BJ (cell line): Measurements from ENCODE around the gene DDOST. TPM values are rescaled to one million over a fixed set of nuclear protein-coding genes. Genes with fewer than 3 reads are reported as not detected.

Source experiments
- CTCF ChIA-PET: fragments of 350-600 bp; formaldehyde crosslinking; extraction: SDS; loops from one replicate; lab custom pipeline; 2021; ENCODE audit warnings: antibody characterized with exemption, inconsistent platforms; lab: Yijun Ruan, JAX
- POLR2A ChIA-PET: fragments of 300-600 bp; sonication (Branson Sonifier 250); formaldehyde crosslinking; extraction: SDS; loops from one replicate; lab custom pipeline; 2021; ENCODE audit warnings: antibody characterized with exemption; lab: Charles Lee
- DNase-seq: peaks from one replicate; pipeline ENCODE4 v3.0.0-alpha.2; 2011; ENCODE audit warnings: low read depth
- H3K27me3 ChIP-seq: 2 replicates; pipeline ENCODE4 v1.6.0; 2011; ENCODE audit warnings: low read length; ENCODE audit not compliant: control insufficient read depth, insufficient read depth
- H3K36me3 ChIP-seq: 2 replicates; pipeline ENCODE4 v1.5.1; 2011; ENCODE audit warnings: low read length; ENCODE audit not compliant: control insufficient read depth, insufficient read depth
- H3K4me3 ChIP-seq: 2 replicates; pipeline ENCODE4 v1.5.1; 2011; ENCODE audit warnings: low read depth, mild to moderate bottlenecking, control low read depth, low read length
- CTCF ChIP-seq: IDR thresholded peaks from 2 replicates; pipeline ENCODE4 v1.5.1; 2011; ENCODE audit warnings: low read depth, mild to moderate bottlenecking, control low read depth, inconsistent platforms, low read length, moderate library complexity; ENCODE audit not compliant: insufficient read depth
- polyA plus RNA-seq: library from polyadenylated mRNA; depleted of rRNA; stranded (reverse); fragments of >200 nt; gene quantifications from 2 replicates; pipeline ENCODE4 v1.2.3, GENCODE V29; 2011

DDOST gene
- polyA plus RNA-seq, 1 experiment: 581 TPM

- no peak for TF ChIP-seq CTCF
- no peaks in the 10 kb centered on the region for H3K27me3 ChIP-seq
- POLR2A ChIA-PET: no interaction called here
- CTCF ChIA-PET: interaction anchor here (1.0 to 2.4 kb wide), 5 partner anchors 13 to 42 kb away, joined by 3 to 10 read pairs (median 4); no protein-coding TSS in a partner anchor
- H3K4me3 ChIP-seq: no peak overlapping the region
- H3K36me3 ChIP-seq: no peaks in the 10 kb centered on the region
- DNase-seq: no peak
Measured at GRCh38 chr1:20616847-20617487, 44.2 kb downstream of the DDOST start.

GRCh38 chr1:20615946-20616846 lies 45.0 kb downstream of the DDOST start:
- no peak for DNase-seq
- ChIA-PET CTCF (interaction anchor here (0.7 to 2.4 kb wide), 4 partner anchors 9 to 18 kb away, joined by 3 to 10 read pairs (median 3); no protein-coding TSS in a partner anchor), POLR2A (interaction anchor here (0.6 kb wide), 1 partner anchor 170 kb away, joined by 3 read pairs; no protein-coding TSS in a partner anchor)
- H3K27me3 ChIP-seq: no peaks in the 10 kb centered on the region
- H3K4me3 ChIP-seq: no peak overlapping the region
- H3K36me3 ChIP-seq: no peaks in the 10 kb centered on the region
- no peak for TF ChIP-seq CTCF

- ChIA-PET CTCF (interaction anchor here (1.6 to 4.9 kb wide), 2 partner anchors 19 to 39 kb away, joined by 5 to 19 read pairs; partner anchors contain the start of gene PINK1), POLR2A (interaction anchor here (0.6 kb wide), 1 partner anchor 955 kb away, joined by 3 read pairs; no protein-coding TSS in a partner anchor)
- Histone ChIP-seq H3K27me3 (no peaks in the 10 kb centered on the region), H3K4me3 (no peak overlapping the region), H3K36me3 (no peaks in the 10 kb centered on the region)
- no peak for TF ChIP-seq CTCF
- no peak for DNase-seq
Measured at GRCh38 chr1:20614131-20614579, 47.0 kb downstream of the DDOST start.

GRCh38 chr1:20612221-20612746 lies 48.9 kb downstream of the DDOST start:
- ChIA-PET POLR2A (no interaction called here), CTCF (interaction anchor here (0.7 to 4.9 kb wide), 2 partner anchors 21 to 23 kb away, joined by 4 to 19 read pairs; partner anchors contain the start of gene PINK1)
- Histone ChIP-seq H3K4me3 (no peak overlapping the region), H3K36me3 (no peaks in the 10 kb centered on the region), H3K27me3 (no peaks in the 10 kb centered on the region)
- no peak for DNase-seq
- TF ChIP-seq CTCF: no peak
